ENCODE results near the gene PLPP7.

GRCh38 chr9:131348631-131349521 lies 59.4 kb downstream of the PLPP7 start:
- TF ChIP-seq CTCF (IDR thresholded peaks at IDR 0.05; ENCODE audit: insufficient read depth, low read depth, low read length), result no peak
- no peak for TF ChIP-seq EZH2 (IDR thresholded peaks at IDR 0.05; ENCODE audit: insufficient read depth, low read length)

Measured in astrocyte (in vitro differentiated cells and primary cell).